AG04449 (cell line): ENCODE measurements around the gene PLXNB2.

Experiments
- CTCF ChIA-PET: fragments of 350-600 bp; formaldehyde crosslinking; extraction: SDS; loops from one replicate; lab custom pipeline; 2021; ENCODE audit warnings: antibody characterized with exemption; lab: Yijun Ruan, JAX
- POLR2A ChIA-PET: fragments of 400-600, 350-600 bp; formaldehyde crosslinking; extraction: SDS; loops from one replicate; lab custom pipeline; 2020; ENCODE audit warnings: antibody characterized with exemption, inconsistent platforms; lab: Yijun Ruan, JAX
- DNase-seq: peaks from one replicate; pipeline ENCODE4 v3.0.0-alpha.2; 2010; ENCODE audit warnings: low read depth, low spot score
- H3K4me3 ChIP-seq: 2 replicates; pipeline ENCODE4 v1.5.1; 2011; ENCODE audit warnings: low read depth, mild to moderate bottlenecking, control low read depth, low read length
- TF ChIP-seq, protein P1 (sequence below): IDR thresholded peaks from one replicate; pipeline ENCODE4 v1.5.1; 2011; ENCODE audit warnings: mild to moderate bottlenecking, moderate library complexity, low read length, control low read depth, inconsistent platforms; ENCODE audit not compliant: insufficient read depth; ENCODE audit errors: missing control alignments

The PLXNB2 gene

DNA sequence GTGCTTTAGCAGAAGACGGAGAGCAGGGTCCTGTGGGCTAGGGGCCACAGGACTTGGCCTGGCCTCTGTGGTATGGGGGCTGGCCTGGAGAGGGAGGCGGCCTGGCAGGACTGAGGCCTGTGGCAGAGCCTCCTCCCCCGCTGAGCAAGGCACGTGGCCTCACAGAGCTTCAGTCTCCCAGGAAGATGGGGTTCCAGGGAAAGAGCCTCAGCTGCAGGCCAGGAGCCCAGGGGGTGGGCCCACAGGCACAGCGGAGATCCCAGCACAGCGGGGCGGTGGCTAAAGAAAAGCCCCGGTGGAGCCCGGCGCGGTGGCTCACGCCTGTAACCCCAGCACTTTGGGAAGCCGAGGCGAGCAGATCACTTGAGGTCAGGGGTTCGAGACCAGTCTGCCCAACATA is 48.1 kb downstream of the PLXNB2 start:
- ChIA-PET POLR2A (interaction anchor here (2.8 kb wide), 1 partner anchor 8 kb away, joined by 16 read pairs; the partner anchor contains the start of gene HDAC10), CTCF (interaction anchor here (1.1 to 3.8 kb wide), 4 partner anchors 9 to 82 kb away, joined by 3 to 22 read pairs (median 4); no protein-coding TSS in a partner anchor)
- no peak for DNase-seq
- H3K4me3 ChIP-seq, result no peak overlapping the region
- TF ChIP-seq, protein P1, sequence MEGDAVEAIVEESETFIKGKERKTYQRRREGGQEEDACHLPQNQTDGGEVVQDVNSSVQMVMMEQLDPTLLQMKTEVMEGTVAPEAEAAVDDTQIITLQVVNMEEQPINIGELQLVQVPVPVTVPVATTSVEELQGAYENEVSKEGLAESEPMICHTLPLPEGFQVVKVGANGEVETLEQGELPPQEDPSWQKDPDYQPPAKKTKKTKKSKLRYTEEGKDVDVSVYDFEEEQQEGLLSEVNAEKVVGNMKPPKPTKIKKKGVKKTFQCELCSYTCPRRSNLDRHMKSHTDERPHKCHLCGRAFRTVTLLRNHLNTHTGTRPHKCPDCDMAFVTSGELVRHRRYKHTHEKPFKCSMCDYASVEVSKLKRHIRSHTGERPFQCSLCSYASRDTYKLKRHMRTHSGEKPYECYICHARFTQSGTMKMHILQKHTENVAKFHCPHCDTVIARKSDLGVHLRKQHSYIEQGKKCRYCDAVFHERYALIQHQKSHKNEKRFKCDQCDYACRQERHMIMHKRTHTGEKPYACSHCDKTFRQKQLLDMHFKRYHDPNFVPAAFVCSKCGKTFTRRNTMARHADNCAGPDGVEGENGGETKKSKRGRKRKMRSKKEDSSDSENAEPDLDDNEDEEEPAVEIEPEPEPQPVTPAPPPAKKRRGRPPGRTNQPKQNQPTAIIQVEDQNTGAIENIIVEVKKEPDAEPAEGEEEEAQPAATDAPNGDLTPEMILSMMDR, result no peak

DNA sequence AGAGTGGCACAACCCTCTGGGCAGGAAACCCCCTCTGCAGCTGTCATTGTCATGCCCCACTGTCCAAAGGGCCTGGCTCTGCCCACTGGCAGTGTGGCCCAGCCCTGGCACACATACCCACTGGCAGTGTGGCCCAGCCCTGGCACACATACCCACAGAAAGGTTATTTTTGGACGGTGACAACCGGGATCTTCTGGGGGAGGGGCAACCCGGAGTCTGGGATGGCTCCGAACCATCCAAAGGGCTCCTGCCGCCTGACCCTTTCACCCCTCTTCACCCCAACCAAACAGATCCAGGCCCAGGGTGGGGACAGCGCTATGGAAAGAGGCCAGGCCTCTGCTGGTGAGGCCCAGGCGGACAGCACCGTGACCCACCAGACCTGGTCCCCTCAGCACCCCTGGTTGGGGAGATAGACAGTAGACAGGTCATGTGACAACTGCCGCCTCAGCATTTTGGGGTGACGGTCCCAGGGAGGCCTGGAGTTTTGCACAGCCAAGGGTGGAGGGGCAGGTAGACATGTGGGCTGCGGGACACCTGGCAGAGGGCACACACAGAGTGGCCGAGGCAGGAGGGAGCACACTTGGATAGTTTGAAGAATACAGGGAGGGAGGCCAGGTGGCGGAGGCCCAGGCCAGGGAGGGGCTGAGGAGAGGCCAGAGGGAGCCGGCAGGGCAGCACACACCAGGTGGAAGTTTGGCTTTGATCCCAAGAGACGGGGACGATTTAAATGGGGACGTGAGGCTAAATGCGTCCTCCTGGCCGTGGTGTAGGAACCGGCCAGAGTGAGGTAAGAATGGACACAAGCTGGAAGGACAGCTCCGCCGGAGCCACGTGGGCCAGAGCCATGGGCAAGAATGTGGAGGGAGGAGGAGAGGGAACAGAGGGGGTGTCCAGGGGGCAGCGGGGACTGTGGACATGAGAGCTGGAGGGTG is 48.8 kb downstream of the PLXNB2 start:
- ChIA-PET POLR2A (no interaction called here), CTCF (interaction anchor here (1.1 to 3.8 kb wide), 5 partner anchors 8 to 83 kb away, joined by 3 to 22 read pairs (median 4); no protein-coding TSS in a partner anchor)
- TF ChIP-seq, protein P1, result no peak
- no peak for DNase-seq
- no peak overlapping the region for H3K4me3 ChIP-seq

DNA sequence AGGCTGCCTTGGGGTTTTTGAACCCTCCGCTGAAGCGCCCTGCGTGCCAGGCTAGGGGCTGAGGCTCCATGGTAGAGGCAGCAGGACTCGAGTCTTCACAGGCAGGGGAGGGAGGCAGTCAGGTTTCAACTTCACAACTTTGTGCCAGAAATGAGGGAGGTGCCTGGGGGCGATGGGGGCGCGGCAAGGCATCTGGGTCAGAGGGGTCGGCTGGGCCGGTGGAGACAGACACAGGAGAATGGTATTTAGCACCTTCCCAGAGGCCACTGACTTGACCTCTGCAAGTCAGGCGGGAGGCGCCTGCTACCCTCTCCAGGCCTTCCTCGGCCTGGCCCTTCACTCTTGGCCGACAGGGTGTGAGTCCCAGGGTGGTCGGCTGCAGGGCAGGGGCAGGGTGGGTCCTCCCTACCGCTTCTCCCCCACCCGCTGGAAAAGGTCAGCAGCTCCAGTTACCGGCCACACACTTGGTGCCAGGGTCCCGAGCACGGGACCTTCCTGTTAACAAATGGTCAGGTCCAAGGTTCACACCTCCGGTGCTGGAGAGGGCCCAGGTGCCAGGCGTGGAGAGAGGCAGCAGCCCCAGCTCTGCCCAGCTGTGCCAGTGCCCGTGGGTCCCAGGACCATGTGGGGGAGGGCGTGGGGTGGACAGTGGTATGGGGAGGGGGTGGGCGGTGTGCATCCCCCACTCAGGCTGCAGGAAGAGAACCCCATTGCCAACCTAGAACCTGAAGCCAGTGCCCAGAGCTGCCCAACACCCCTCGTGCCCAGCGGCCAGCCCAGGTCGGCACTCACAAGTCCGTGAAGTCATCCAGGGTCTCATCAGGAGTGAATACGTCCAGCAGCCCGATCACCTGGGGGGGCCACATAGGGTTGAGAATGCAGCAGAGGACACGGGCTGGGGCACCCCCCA is 49.7 kb downstream of the PLXNB2 start:
- no peak for DNase-seq
- CTCF ChIA-PET, result interaction anchor here (1.1 to 3.8 kb wide), 4 partner anchors 14 to 84 kb away, joined by 3 to 22 read pairs (median 4); no protein-coding TSS in a partner anchor
- H3K4me3 ChIP-seq, result no peak overlapping the region
- TF ChIP-seq, protein P1, result no peak
- POLR2A ChIA-PET, result no interaction called here

DNA sequence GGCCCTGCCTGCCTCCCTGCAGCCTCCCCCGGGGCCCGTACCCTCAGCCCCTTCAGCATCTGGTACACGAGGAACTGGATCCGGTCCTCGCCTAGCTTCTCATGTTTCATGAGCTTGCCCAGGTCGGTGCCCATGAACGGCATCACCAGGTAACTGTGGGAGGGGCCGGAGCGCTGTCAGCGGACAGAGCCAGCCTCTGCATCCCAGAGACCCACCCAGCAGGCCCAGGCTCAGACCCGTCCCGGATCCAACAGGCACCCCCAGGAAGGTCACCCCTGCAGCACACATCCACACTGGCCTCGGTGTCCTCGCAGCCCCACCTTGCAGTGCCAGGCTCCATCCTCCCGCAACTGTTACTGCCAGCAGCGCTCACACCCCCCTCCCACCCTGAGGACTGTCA is 50.4 kb downstream of the PLXNB2 start:
- no peak overlapping the region for H3K4me3 ChIP-seq
- ChIA-PET POLR2A (no interaction called here), CTCF (interaction anchor here (1.1 to 1.8 kb wide), 2 partner anchors 19 to 85 kb away, joined by 3 to 5 read pairs; no protein-coding TSS in a partner anchor)
- no peak for DNase-seq
- TF ChIP-seq, protein P1, result no peak

DNA sequence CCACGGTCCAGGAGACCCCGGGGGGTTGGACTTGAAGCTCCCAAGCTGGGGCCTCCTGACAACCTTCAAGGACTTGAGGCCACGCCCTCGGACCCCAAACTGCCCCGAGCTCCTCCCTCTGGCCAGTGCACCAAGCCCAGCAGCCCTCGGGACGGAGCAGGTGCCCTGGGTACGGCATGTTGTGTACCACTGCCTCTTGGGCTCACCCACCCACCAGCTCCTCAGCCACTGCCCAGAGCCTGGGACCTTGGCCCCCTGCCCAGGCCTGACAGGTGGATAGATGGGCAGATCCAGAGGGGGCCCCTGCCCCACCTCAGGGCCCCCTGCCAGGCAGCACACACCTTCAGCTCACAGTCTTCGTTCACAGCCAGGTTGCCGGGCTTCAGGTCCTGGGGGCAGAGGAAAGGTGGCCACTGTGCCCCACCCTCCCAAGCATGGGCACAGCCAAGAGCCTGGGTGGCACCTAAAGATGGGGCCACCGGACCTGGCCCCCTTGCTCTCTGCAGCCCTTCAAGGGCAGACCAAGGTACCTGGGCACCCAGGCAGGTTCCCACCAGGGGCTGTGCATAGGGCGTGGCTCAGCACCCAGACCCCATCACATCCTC is 51.1 kb downstream of the PLXNB2 start:
- no peak for DNase-seq
- TF ChIP-seq, protein P1, result no peak
- H3K4me3 ChIP-seq, result no peak overlapping the region
- CTCF ChIA-PET, result interaction anchor here (1.4 kb wide), 1 partner anchor 85 kb away, joined by 16 read pairs; no protein-coding TSS in a partner anchor
- POLR2A ChIA-PET, result interaction anchor here (1.4 kb wide), 1 partner anchor 49 kb away, joined by 3 read pairs; no protein-coding TSS in a partner anchor
